ENCODE measurements around the gene ZBTB45.
"Not testable (repeated sequence)": the region's sequence is repeated elsewhere in the genome, so short reads cannot be mapped to it uniquely, and the experiment has no call there.

Gene ZBTB45

DNA sequence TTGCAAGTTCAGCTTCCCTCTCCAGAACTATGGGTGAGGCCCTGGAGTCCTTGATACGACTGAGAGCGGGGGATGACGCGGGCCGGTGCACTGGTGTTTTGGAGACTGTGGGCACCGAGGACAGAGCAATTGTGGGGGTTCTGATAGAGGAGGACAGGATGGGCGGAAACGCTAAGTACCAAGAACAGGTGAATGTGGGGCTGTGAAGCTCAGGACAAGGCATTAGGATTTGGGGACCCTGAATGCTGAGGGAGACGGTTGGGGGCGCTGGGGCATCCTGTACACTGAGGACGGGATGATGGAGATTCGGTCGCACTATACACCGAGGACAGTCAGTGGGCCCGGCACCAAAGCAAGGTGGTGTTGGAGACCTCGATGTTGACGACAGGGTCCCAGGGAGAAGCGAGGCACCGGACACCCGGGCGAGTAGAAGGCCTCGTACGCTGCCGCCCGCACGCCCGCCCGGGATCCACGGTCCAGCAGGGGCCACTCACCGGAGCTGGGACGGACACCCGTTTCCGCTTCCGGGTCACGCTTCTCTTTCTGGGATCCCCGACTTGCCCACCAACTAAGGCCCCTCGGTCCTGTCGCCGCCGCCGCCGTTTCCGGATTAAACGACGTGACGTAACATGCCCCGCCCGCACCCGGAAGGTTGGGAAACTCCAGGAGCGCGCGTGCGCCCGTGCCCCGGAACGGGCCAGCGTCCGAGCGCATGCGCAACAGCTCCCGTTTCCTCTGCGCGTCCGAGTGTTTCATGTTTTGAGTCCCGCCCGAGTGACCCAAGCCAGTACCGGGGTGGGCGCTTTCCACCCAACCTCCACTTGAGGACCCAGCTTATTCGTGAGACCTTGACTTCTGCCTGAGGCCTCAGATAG, 35.1 kb upstream of the ZBTB45 start, which contains the start of gene CHMP2A:
Gene CHMP2A, minus strand, starts transcription at position 612 of the 875 bp plus-strand sequence. CDS start 893 bp downstream, outside the sequence.
- peak; percentile 99 for DNase-seq

DNA sequence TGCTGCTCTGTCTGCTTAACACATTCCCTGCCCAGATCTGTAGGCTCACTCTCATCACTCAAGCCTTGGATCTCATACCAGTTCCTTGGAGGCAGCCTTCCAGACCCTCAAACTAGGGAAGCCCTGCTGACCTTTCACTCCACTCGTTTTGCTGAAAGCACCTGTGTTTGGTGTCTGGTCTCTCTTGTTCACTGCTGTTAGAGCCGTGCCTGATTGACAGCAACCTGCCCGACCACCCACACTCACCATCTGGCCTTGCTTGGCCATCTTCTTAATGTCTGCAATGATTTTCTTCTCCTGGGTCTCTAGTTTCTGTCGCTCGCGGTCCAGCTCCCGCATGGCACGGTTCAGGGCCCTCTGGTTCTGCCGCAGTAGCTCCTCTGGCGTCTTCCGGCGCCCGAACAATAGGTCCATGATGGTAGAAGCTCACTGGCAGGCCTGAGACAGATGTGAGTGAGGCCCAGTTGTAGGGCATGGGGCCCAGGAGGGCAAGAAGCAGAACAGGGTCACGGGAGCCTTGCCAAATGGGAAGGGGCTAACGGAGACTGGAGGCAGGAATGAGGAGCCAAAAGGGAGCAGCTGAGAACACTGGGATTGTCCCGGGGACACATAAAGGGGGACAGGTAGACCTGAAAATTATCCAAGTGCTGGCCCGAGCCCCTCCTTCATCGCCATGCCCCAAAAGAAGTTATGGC, 34.3 kb upstream of the ZBTB45 start:
- DNase-seq, result no peak

DNA sequence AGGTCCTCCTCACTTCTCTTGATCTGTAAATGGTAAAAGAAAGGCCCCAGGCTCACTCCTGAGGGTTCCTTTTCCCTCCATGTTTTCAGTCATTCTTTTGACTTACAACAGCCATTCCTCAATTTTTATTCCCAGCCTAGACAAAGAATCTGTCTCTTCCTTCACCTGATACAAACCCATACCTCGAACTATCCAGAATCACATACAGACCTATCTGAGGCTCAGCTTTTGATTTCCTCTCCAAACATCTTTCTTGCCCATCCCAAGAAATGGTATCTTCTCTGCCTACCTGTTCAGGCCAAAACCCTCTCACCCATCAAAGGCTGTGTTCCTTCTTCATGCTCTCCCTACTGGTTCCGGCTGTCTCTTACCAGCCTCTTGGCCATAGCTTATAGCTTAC, 33.0 kb upstream of the ZBTB45 start:
- no peak for DNase-seq

DNA sequence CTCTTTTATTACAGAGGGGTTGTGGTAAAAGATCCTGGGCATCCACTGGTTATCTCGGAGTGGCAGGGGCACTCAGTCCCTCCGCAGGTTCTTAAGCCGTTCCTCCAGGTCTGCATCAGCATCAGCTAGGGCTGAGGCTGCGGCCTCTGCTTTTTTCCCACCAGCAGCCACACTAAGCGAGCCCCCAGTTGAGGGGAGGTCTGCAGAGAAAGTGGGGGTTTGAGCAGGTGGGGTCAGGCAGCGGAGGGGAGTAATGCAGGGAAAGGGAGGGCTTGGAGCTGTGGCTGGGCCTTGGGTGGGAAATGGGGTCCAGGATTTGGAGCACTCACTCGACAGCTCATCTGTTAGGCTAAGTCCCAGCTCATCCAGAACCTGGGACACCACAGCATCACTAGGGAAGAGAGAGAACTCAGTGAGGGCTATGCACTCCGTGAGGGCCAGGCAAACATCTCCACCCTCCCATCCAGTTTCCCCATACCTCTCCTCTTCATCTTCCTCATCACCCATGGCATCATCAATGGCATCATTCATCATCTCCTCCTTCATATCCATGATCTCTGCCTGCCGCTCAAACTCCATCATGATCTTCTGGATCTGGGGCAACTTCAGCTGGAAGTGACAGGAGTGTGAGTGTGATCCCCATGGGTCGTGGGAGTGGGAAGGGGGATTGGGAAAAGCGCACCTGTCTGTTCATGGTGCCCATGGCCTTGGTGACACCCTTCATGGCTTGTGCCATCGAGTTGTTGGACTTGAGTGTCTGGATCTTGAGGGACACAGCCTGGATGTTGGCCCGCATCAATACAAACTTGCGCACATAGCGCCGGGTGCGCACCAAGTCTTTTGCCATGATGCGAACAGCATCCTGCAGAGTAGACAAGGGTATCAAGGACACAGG, 32.2 kb upstream of the ZBTB45 start:
- no peak for DNase-seq

DNA sequence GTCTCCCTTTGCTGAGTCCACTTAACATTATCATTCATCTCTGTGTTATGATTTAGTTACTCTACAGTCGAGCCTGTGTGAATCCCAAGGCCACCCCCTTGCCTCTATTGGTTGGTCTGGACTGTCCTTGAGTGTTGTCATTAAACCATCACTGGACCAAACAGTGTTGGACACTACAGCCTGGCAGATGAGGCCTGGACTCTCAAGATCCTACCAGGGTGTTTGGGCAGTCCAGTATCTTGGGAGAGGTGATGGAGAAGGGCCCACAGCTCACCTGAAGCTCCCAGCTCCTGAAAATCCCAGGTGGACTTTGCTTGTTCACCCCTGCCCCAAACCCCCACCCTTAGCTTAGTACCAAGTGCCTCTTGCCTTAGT, 31.5 kb upstream of the ZBTB45 start:
- DNase-seq, result no peak

DNA sequence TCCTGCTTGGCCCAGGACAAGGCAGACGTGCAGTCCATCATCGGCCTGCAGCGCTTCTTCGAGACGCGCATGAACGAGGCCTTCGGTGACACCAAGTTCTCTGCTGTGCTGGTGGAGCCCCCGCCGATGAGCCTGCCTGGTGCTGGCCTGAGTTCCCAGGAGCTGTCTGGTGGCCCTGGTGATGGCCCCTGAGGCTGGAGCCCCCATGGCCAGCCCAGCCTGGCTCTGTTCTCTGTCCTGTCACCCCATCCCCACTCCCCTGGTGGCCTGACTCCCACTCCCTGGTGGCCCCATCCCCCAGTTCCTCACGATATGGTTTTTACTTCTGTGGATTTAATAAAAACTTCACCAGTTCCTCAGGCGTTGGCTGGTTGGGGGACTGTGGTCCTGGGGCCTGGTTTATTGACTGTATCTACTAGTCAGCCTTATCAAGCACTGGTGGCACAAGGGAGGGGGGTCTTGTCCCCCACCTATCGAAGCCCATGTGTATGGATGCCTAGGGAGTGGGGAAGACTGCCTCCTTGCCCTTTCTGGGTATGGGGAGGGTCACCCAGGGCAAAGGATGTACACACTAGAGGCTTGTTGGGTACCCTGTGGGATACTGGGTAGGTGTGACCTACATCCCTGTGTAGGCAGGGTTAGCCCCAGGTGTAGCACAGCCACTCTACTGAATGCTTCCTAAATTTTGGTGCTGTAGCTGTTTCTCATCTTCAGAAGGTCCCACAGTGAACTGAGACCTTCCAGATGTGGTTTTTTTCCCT, 30.9 kb upstream of the ZBTB45 start:
- no peak for DNase-seq

DNA sequence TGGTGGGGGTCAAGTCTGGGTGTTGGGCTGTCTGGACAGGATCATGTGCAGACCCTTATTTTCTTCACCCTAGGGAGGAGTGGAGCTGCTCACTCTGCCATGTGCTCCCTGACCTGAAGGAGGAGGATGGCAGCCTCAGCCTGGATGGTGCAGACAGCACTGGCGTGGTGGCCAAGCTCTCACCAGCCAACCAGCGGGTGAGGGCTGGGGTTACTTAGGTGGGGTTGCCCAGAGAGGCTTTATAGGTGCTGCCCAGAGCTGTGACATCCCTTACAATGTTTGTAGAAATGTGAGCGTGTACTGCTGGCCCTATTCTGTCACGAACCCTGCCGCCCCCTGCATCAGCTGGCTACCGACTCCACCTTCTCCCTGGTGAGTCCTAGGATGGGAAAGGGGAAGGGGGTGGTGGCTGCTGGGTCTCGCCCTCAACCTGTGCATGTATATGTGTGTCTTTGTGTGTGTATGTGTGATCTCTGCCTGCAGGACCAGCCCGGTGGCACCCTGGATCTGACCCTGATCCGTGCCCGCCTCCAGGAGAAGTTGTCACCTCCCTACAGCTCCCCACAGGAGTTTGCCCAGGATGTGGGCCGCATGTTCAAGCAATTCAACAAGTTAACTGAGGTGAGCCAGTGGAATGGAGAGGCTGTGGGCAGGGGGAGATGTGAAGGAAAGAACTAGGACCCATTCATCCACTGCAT, 30.2 kb upstream of the ZBTB45 start:
- DNase-seq, result no peak

DNA sequence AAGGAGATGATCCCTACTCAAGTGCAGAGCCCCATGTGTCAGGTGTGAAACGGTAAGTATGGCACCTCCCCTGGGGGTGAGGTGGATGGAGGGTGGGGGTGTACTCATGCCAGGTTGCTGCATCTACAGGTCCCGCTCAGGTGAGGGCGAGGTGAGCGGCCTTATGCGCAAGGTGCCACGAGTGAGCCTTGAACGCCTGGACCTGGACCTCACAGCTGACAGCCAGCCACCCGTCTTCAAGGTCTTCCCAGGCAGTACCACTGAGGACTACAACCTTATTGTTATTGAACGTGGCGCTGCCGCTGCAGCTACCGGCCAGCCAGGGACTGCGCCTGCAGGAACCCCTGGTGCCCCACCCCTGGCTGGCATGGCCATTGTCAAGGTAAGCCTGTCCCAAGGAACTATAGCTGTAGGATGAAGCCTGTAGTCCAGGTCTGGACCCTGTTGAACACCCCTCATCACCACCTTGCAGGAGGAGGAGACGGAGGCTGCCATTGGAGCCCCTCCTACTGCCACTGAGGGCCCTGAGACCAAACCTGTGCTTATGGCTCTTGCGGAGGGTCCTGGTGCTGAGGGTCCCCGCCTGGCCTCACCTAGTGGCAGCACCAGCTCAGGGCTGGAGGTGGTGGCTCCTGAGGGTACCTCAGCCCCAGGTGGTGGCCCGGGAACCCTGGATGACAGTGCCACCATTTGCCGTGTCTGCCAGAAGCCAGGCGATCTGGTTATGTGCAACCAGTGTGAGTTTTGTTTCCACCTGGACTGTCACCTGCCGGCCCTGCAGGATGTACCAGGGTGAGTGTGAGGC, 29.5 kb upstream of the ZBTB45 start:
- no peak for DNase-seq

DNA sequence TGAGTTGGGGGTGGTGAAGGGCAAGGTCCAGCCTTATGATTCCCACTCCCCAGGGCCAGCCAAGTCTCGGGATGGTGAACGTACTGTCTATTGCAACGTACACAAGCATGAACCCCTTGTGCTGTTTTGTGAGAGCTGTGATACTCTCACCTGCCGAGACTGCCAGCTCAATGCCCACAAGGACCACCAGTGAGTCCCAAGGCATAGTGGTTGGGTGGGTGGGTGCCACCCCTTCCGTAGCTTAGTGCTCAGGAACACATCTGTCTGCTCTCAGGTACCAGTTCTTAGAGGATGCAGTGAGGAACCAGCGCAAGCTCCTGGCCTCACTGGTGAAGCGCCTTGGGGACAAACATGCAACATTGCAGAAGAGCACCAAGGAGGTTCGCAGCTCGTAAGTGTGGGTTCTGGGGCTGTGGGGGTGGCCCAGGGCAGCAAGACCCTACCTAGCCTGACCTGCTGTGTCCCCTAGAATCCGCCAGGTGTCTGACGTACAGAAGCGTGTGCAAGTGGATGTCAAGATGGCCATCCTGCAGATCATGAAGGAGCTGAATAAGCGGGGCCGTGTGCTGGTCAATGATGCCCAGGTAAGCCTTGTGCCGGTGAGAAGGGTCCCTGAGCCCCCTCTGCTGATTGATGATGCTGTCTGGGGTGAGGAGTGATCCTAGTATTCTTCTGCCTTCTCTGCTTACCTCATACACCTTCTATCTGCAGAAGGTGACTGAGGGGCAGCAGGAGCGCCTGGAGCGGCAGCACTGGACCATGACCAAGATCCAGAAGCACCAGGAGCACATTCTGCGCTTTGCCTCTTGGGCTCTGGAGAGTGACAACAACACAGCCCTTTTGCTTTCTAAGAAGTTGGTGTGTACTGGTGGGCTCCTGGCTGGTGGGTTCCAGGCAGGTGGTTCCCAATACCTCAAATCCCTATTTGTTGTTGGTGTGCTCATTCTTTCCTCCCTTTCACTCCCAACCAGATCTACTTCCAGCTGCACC, 28.0 kb upstream of the ZBTB45 start:
- DNase-seq, result no peak

DNA sequence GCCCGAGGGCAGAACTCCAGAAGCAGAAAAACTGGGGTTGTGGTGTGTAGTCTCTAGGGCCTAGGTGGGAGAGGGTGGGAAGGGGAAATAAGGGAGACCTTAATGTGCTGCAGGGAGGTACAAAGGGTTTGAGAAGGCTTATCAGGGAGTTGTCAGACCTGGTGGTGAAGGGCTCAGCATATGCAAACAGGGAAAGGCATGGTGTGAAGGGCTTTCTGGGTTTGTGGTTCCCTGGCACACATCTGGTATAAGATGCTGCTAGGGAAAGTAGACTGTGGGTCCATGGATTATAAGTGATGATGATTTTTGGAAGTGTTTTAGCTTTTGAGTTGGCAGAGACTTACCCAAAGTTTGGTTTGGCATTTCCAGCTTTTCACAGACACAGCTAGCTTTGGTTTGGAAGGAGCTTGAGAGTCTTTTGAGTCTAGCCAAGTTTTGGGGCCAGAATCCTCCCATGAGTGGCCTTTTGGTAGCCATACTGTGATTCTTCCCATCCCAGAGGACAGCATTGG, 26.5 kb upstream of the ZBTB45 start:
- DNase-seq, result no peak

DNA sequence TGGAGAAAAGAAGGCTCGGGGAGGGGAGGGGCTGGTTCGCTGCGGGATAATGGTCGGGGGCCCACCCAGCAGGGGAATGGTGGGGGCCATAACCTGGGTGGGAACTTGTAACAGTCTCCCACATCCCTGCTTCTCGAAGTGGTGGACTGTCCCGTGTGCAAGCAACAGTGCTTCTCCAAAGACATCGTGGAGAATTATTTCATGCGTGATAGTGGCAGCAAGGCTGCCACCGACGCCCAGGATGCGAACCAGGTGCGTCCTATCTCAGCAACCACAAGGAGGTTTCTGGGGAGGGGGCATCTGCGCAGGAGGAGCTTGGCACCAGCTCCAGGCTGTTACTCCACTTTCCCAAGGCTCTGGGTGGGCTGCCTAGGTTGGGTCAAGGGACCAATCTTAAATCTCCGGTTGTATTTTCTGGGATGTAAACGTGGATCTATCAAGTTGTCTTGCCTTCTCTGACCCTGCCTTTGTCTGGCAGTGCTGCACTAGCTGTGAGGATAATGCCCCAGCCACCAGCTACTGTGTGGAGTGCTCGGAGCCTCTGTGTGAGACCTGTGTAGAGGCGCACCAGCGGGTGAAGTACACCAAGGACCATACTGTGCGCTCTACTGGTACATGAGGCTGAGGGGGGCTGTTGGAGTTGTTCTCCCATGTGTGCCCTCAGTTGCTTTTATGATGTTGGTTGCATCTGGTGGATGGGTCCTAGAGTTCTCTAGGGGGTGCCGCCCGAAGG, 25.8 kb upstream of the ZBTB45 start:
- DNase-seq, result no peak

DNA sequence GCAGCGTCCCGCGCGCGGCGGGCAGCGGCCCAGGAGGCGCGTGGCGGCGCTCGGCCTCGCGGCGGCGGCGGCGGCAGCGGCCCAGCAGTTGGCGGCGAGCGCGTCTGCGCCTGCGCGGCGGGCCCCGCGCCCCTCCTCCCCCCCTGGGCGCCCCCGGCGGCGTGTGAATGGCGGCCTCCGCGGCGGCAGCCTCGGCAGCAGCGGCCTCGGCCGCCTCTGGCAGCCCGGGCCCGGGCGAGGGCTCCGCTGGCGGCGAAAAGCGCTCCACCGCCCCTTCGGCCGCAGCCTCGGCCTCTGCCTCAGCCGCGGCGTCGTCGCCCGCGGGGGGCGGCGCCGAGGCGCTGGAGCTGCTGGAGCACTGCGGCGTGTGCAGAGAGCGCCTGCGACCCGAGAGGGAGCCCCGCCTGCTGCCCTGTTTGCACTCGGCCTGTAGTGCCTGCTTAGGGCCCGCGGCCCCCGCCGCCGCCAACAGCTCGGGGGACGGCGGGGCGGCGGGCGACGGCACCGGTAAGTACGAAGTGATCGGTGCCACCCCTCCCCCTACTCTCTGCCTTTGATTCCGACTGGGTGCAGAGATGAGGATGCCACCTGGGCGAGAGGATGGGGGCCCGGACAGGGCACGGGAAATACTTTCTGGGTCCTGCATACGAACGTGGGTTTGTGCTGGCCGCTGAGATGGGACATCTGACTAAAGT, 25.1 kb upstream of the ZBTB45 start:
- DNase-seq, result peak; percentile 86

DNA sequence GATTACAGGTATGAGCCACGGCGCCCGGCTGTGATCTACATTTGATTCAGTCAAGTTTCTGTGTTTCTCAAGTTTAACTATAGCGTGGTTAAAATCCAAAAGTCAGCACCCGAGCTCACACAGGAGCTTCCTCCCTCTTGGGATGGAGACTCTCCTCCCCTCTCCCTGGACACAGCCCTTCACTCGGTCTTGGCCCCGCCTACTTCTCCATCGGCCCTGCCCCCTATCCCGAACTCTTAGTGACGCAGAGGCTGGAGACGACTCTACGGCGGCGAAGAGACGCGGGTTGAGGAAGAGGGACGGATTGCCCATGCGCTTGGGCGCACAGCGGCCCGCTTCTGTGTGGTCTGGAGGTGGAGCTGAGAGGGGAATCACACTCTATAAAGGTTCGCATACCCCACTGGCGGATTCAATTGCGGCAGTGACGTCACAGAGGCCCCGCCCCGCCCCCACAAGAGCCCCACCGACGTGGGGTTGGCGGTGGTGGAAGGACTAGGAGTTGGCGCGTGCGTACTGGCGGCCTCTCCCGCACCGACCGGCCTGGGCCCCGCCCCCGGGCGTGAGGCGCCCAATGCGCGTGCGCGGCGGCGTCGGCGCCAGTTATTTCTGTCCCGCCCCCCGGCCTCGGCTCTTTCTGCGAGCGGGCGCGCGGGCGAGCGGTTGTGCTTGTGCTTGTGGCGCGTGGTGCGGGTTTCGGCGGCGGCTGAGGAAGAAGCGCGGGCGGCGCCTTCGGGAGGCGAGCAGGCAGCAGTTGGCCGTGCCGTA, 24.4 kb upstream of the ZBTB45 start, which contains the start of gene TRIM28:
Gene TRIM28, plus strand, starts transcription at position 239 of the 765 bp plus-strand sequence. CDS start 694 bp downstream, outside the sequence.
- peak; percentile 99 for DNase-seq

DNA sequence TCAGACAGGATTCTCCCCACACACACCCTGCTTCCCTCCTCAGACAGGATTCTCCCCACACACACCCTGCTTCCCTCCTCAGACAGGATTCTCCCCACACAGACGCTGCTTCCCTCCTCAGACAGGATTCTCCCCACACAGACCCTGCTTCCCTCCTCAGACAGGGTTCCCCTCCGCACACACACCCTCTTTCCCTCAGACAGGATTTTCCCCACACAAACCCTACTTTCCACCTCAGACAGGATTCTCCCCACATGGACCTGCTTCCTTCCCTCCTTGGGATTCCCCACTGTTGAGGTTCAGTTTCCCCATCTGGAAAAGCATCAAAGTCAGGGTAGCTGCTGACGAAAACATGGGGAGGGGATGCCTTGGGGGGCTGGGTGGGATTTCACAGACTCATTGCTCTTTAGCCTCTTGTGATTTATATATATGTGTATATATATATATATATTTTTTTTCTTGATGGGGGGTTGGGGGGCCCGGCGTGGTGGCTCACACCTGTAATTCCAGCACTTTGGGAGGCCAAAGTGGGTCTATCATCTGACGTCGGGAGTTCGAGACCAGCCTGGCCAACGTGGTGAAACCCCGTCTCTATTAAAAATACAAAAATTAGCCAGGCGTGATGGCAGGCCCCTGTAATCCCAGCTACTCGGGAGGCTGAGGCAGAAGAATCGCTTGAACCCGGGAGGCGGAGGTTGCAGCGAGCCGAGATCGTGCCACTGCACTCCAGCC, 23.2 kb upstream of the ZBTB45 start:
- DNase-seq, result not testable (repeated sequence)

DNA sequence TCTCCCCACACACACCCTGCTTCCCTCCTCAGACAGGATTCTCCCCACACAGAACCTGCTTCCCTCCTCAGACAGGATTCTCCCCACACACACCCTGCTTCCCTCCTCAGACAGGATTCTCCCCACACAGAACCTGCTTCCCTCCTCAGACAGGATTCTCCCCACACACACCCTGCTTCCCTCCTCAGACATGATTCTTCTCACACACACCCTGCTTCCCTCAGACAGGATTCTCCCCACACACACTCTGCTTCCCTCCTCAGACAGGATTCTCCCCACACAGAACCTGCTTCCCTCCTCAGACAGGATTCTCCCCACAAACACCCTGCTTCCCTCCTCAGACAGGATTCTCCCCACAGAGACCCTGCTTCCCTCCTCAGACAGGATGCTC, 19.6 kb upstream of the ZBTB45 start:
- not testable (repeated sequence) for DNase-seq
